OCI-LY7 (cell line): ENCODE data around the gene HTR5A.

Experiments used
- EZH2phosphoT487 ChIP-seq: fragments of 200-600 bp; sonication (generic); IDR thresholded peaks from 2 replicates; pipeline ENCODE4 v1.6.1; 2018; ENCODE audit warnings: low read depth, borderline replicate concordance, mild to moderate bottlenecking, mixed run types, antibody characterized with exemption, low read length, moderate library complexity, mixed read lengths
- TF ChIP-seq, protein P1 (sequence below): fragments of 200-600 bp; sonication (generic); conservative IDR thresholded peaks from 2 replicates; pipeline ENCODE4 v1.5.1; 2014; ENCODE audit warnings: mild to moderate bottlenecking, antibody characterized with exemption, low read length, moderate library complexity, mixed read lengths

- TF ChIP-seq, protein P1, sequence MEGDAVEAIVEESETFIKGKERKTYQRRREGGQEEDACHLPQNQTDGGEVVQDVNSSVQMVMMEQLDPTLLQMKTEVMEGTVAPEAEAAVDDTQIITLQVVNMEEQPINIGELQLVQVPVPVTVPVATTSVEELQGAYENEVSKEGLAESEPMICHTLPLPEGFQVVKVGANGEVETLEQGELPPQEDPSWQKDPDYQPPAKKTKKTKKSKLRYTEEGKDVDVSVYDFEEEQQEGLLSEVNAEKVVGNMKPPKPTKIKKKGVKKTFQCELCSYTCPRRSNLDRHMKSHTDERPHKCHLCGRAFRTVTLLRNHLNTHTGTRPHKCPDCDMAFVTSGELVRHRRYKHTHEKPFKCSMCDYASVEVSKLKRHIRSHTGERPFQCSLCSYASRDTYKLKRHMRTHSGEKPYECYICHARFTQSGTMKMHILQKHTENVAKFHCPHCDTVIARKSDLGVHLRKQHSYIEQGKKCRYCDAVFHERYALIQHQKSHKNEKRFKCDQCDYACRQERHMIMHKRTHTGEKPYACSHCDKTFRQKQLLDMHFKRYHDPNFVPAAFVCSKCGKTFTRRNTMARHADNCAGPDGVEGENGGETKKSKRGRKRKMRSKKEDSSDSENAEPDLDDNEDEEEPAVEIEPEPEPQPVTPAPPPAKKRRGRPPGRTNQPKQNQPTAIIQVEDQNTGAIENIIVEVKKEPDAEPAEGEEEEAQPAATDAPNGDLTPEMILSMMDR: no peak
- TF ChIP-seq EZH2phosphoT487: no peak
Measured at GRCh38 chr7:155106356-155106755, 36.2 kb downstream of the HTR5A start.
